Measurements from ENCODE around the gene HBG2. TPM values are rescaled to one million over a fixed set of nuclear protein-coding genes. Genes with fewer than 3 reads are reported as not detected.

The HBG2 gene
- total and polyA plus RNA-seq, 2 of the 8 experiments (the other 6 are each of a cell fraction or from before 2014, with no cell fraction given): 0.23 TPM; not detected in 1

DNA sequence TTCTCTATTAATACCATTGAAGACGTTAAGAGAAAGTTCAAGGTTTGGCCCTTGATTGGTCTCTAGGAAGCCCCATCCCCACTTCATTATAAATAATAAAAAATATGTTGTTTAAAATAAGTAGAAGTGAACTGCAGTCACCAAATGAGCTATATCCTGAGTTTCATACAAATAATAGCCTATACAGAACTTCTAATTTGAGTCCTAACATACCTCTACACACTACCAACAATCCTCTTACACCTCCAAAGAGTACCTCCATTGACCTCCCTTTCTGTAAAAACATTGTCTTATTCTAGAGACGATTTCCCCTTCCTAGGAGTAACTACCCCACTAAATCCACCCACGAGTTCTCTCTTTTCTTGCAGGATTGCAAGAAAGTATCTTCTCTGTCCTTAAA lies 13.1 kb downstream of the HBG2 start (continued):
- no peak for TF ChIP-seq SAP30 (IDR thresholded peaks at IDR 0.05; ENCODE audit: insufficient read depth, insufficient replicate concordance, low read length)
- no peak for TF ChIP-seq GABPA (IDR thresholded peaks at IDR 0.05; ENCODE audit: borderline replicate concordance, insufficient read depth, low read length)
